GM12801 (cell line): ENCODE measurements around the gene DCAF7.

Source experiments
- CTCF ChIP-seq: IDR thresholded peaks from one replicate; pipeline ENCODE4 v1.5.1; 2011; ENCODE audit warnings: control low read depth; ENCODE audit not compliant: insufficient read length; ENCODE audit errors: extremely low read depth

The DCAF7 gene

DNA sequence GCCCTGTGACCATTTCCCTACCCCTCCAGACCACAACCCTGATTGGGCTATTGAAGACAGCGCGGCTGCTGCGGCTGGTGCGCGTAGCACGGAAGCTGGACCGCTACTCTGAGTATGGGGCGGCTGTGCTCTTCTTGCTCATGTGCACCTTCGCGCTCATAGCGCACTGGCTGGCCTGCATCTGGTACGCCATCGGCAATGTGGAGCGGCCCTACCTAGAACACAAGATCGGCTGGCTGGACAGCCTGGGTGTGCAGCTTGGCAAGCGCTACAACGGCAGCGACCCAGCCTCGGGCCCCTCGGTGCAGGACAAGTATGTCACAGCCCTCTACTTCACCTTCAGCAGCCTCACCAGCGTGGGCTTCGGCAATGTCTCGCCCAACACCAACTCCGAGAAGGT, 14.6 kb upstream of the DCAF7 start:
- TF ChIP-seq CTCF: no peak

DNA sequence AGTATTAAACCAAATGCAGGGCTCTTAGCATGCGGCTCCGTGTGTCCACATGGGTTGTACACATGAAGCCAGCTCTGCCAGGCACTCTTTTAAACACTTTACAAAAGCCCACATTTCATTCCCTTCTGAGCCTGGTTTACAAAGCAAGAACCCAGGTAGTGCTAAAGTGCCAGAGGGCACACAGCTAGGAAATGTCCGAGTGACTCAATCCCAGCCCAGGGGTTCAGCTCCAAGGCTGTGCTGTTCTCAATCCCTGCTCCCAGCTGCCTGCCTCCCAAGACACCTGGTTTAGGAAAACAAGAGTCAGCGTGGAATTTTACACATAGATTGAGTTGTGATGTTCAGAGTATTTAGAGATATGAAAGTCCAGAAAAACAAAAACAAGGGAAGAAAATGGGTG, 13.3 kb upstream of the DCAF7 start:
- no peak for TF ChIP-seq CTCF

GRCh38 chr17:63537991-63538692, 12.1 kb upstream of the DCAF7 start:
- TF ChIP-seq CTCF: no peak

- no peak for TF ChIP-seq CTCF
These were observed 11.3 kb upstream of the DCAF7 start for GRCh38 chr17:63538693-63539595.

- no peak for TF ChIP-seq CTCF
These were observed 9.7 kb upstream of the DCAF7 start for GRCh38 chr17:63540590-63540989.

DNA sequence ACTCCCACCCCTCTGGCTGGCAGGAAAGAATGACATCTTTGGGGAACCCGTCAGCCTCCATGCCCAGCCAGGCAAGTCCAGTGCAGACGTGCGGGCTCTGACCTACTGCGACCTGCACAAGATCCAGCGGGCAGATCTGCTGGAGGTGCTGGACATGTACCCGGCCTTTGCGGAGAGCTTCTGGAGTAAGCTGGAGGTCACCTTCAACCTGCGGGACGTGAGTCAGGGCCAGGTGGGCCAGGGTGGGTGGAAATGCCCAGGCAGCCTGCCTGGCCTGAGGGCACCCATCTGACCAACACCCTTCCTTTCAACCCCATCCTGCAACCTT, 8.1 kb upstream of the DCAF7 start:
- no peak for TF ChIP-seq CTCF

- no peak for TF ChIP-seq CTCF
These were observed 7.1 kb upstream of the DCAF7 start for GRCh38 chr17:63542942-63543821.
